ENCODE data around the gene DNAH10. TPM values are rescaled to one million over a fixed set of nuclear protein-coding genes. Genes with fewer than 3 reads are reported as not detected.

Gene DNAH10
- total RNA-seq, 1 experiment from 2014 or later = 0.39 TPM

GRCh38 chr12:123984903-123985302 lies 222.8 kb downstream of the DNAH10 start:
- Histone ChIP-seq H3K4me3 (ENCODE audit: low read depth in 2 of 2, low read length in 2 of 2) (no peak overlapping the region), H3K36me3 (ENCODE audit: control insufficient read depth, insufficient read depth, low read length) (peaks cover 16% of the 10 kb centered on the region), H3K27ac (ENCODE audit: low read length) (no peak overlapping the region), H3K4me1 (ENCODE audit: control insufficient read depth, insufficient read depth, low read length) (no peaks in the 10 kb centered on the region), H3K9me3 (ENCODE audit: control insufficient read depth, insufficient read depth, low read depth, low read length) (no peaks in the 10 kb centered on the region), H3K27me3 (ENCODE audit: control insufficient read depth, insufficient read depth, low read length) (no peaks in the 10 kb centered on the region)
- TF ChIP-seq CTCF (IDR thresholded peaks at IDR 0.05) = no peak
- TF ChIP-seq POLR2AphosphoS5 (IDR thresholded peaks at IDR 0.05; ENCODE audit: low read depth, low read length) = no peak
- no peak for TF ChIP-seq TCF7L2 (IDR thresholded peaks at IDR 0.05; ENCODE audit: low read depth, low read length)
- no peak for TF ChIP-seq SIN3A (IDR thresholded peaks at IDR 0.05; ENCODE audit: borderline replicate concordance, insufficient read depth, low read depth, low read length)
- TF ChIP-seq REST (IDR thresholded peaks at IDR 0.05; ENCODE audit: insufficient read depth in 1 of 2, low read depth in 2 of 2, low read length in 1 of 2) = no peak
- CTCF ChIA-PET = no interaction called here
- in situ Hi-C loops (cut with HindIII; ENCODE audit: low pct_unique_long_range_greater_than_20kb, low sequenced_read_pairs) = no loop called here
- intact Hi-C loops (cut with micrococcal nuclease; ENCODE audit: unreplicated experiment) = loop anchor here (5.0 kb wide), 2 partner anchors 78 to 183 kb away; no protein-coding TSS in a partner anchor
- POLR2A ChIA-PET = no interaction called here
- DNase-seq (ENCODE audit: low read depth, low spot score) (no peak), ATAC-seq (no peak)
- BruUV-seq (replicated peaks) = no TSS peak

Other genes starting within 250 kb of the DNAH10 start
- gene RILPL1, start 228.6 kb upstream of the DNAH10 start, total RNA-seq (2021; ENCODE audit: unreplicated experiment) = 16.2 TPM
- 282 TPM for gene TMED2, start 177.7 kb upstream of the DNAH10 start, total RNA-seq (2021; ENCODE audit: unreplicated experiment)
- gene DDX55, start 160.2 kb upstream of the DNAH10 start, total RNA-seq (2021; ENCODE audit: unreplicated experiment) = 46.3 TPM
- 49.4 TPM for gene EIF2B1, start 128.6 kb upstream of the DNAH10 start, total RNA-seq (2021; ENCODE audit: unreplicated experiment)
- gene GTF2H3, start 128.5 kb upstream of the DNAH10 start, total RNA-seq (2021; ENCODE audit: unreplicated experiment) = 40.7 TPM
- gene TCTN2, start 91.2 kb upstream of the DNAH10 start, total RNA-seq (2021; ENCODE audit: unreplicated experiment) = 14.7 TPM
- 35.2 TPM for gene ATP6V0A2, start 49.9 kb upstream of the DNAH10 start, total RNA-seq (2021; ENCODE audit: unreplicated experiment)
- gene CCDC92, start 210.5 kb downstream of the DNAH10 start, total RNA-seq (2021; ENCODE audit: unreplicated experiment) = 53.7 TPM
- gene ZNF664, start 210.9 kb downstream of the DNAH10 start, total RNA-seq (2021; ENCODE audit: unreplicated experiment) = 115 TPM